Placental epithelial cell (primary cell): ENCODE data around the gene RBCK1. TPM values are rescaled to one million over a fixed set of nuclear protein-coding genes. Genes with fewer than 3 reads are reported as not detected.

Experiments
- small RNA-seq: library from RNA; depleted of rRNA; stranded (forward); fragments of <200 nt; gene quantifications from one replicate; pipeline ENCODE3, GENCODE V24; 2012
- total RNA-seq: library from RNA; depleted of rRNA; stranded (reverse); fragments of >200 nt; gene quantifications from 2 replicates; pipeline ENCODE4 v1.2.3, GENCODE V29; 2012

The RBCK1 gene
- 73.9 and 96.6 TPM in 2 replicates for total RNA-seq

GRCh38 chr20:407953-408842 is at the start of gene RBCK1:
Gene RBCK1 (plus strand): TSS chr20:408299. CDS start chr20:408758, 459 bp downstream.

DNA sequence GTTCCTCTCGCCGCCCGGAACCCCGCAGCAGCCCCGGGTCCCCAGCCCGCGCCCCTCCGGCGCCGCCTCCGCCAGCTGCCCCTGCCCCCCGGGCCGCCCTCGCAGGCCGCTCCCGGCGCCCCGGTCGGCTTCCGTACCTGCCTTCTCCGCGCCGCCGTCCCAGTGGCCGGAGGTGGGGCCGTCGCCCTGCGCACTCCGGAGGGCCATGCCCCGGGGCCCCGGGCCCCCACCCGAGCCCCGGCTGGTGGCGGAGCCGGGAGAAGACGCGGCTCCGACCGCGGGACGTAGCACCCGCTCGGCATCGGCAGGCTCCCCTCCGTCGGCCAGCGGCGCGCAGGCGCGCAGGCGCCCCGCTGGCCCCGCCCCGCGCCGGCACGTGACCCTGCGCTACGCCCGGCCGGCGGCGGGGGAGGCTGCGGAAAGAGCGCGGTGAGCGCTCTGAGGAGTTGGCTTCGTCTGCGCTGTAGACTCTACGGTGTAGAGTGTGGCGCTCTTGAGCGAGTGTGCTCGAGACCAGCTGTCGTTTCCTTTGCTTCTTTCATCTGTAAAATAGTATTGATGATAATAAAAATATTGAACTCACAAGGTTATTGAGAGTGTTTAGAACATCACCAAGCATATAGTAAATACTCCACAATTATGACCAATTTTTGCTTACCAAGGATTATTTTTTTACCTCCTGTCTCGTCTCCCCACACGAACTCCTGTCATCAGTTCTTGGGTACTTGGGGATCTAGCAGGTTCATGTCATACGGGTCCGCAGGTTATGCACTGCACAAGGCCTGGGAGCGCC is 54.3 kb downstream of the RBCK1 start, which contains the start of gene TBC1D20:
TSS of gene TBC1D20 (minus strand) at position 335 of the 793 bp plus-strand sequence. CDS start at position 207, 128 bp downstream.

Small RNA genes lying within 50 kb of the gene (small RNA-seq; reads per million reads assigned to genes)
- gene RF00019 = not detected

Other genes with a start within 250 kb of the RBCK1 start
- gene DEFB128, start 218.6 kb upstream of the RBCK1 start, total RNA-seq = not detected in 2 replicates
- not detected in 2 replicates for gene DEFB129, start 181.0 kb upstream of the RBCK1 start, total RNA-seq
- gene DEFB132, start 150.6 kb upstream of the RBCK1 start, total RNA-seq = not detected in 2 replicates
- gene C20orf96, start 117.5 kb upstream of the RBCK1 start, total RNA-seq = 0.98 and 2.4 TPM in 2 replicates
- gene ZCCHC3, start 110.7 kb upstream of the RBCK1 start, total RNA-seq = 22.4 and 24.9 TPM in 2 replicates
- gene SOX12, start 82.7 kb upstream of the RBCK1 start, total RNA-seq = 14.9 and 17.6 TPM in 2 replicates
- 26.3 and 32.2 TPM in 2 replicates for gene NRSN2, start 61.2 kb upstream of the RBCK1 start, total RNA-seq
- gene TRIB3, start 27.5 kb upstream of the RBCK1 start, total RNA-seq = 8.2 and 41.8 TPM in 2 replicates
- 38.1 and 53.6 TPM in 2 replicates for gene TBC1D20, start 54.2 kb downstream of the RBCK1 start, total RNA-seq
- gene CSNK2A1, start 135.5 kb downstream of the RBCK1 start, total RNA-seq = 65.2 and 107 TPM in 2 replicates
- not detected in 2 replicates for gene TCF15, start 202.0 kb downstream of the RBCK1 start, total RNA-seq
- 13.7 and 31.0 TPM in 2 replicates for gene SRXN1, start 244.9 kb downstream of the RBCK1 start, total RNA-seq